ENCODE results near the gene MGRN1.
A peak's percentile ranks its signal among the peaks of the same experiment; 100 is the strongest.

MGRN1 gene

GRCh38 chr16:4678596-4678995, 54.0 kb downstream of the MGRN1 start:
- no peak for DNase-seq (ENCODE audit: low read depth)
- TF ChIP-seq CTCF (IDR thresholded peaks at IDR 0.05; ENCODE audit: low read length, missing control alignments) = no peak
- no peak overlapping the region for H3K4me3 ChIP-seq (replicated peaks; ENCODE audit: low read depth, low read length)

- no peak overlapping the region for H3K4me3 ChIP-seq (replicated peaks; ENCODE audit: low read depth, low read length)
- TF ChIP-seq CTCF (IDR thresholded peaks at IDR 0.05; ENCODE audit: low read length, missing control alignments) = no peak
- no peak for DNase-seq (ENCODE audit: low read depth)
Observed at GRCh38 chr16:4679156-4679849, 54.7 kb downstream of the MGRN1 start.

GRCh38 chr16:4679850-4680636, 55.4 kb downstream of the MGRN1 start:
- H3K4me3 ChIP-seq (replicated peaks; ENCODE audit: low read depth, low read length) = no peak overlapping the region
- peak; percentile 23 for DNase-seq (ENCODE audit: low read depth)
- no peak for TF ChIP-seq CTCF (IDR thresholded peaks at IDR 0.05; ENCODE audit: low read length, missing control alignments)

- no peak overlapping the region for H3K4me3 ChIP-seq (replicated peaks; ENCODE audit: low read depth, low read length)
- no peak for DNase-seq (ENCODE audit: low read depth)
- TF ChIP-seq CTCF (IDR thresholded peaks at IDR 0.05; ENCODE audit: low read length, missing control alignments) = no peak
Observed at GRCh38 chr16:4680673-4681470, 56.2 kb downstream of the MGRN1 start.

GRCh38 chr16:4681471-4682083, 57.0 kb downstream of the MGRN1 start:
- H3K4me3 ChIP-seq (replicated peaks; ENCODE audit: low read depth, low read length) = no peak overlapping the region
- no peak for DNase-seq (ENCODE audit: low read depth)
- no peak for TF ChIP-seq CTCF (IDR thresholded peaks at IDR 0.05; ENCODE audit: low read length, missing control alignments)

- DNase-seq (ENCODE audit: low read depth) = no peak
- no peak for TF ChIP-seq CTCF (IDR thresholded peaks at IDR 0.05; ENCODE audit: low read length, missing control alignments)
- H3K4me3 ChIP-seq (replicated peaks; ENCODE audit: low read depth, low read length) = no peak overlapping the region
Observed at GRCh38 chr16:4682084-4682591, 57.5 kb downstream of the MGRN1 start.

All from fibroblast of pulmonary artery (primary cell).